H1 (cell line): ENCODE results near the gene TMEM209. TPM values are rescaled to one million over a fixed set of nuclear protein-coding genes. Genes with fewer than 3 reads are reported as not detected.
"Not testable (repeated sequence)": the region's sequence is repeated elsewhere in the genome, so short reads cannot be mapped to it uniquely, and the experiment has no call there.

ENCODE experiments used
- CTCF ChIA-PET: fragments of 300-600 bp; sonication (Branson Sonifier 250); formaldehyde crosslinking; loops from one replicate; lab custom pipeline; 2021; ENCODE audit not compliant: partially characterized antibody; lab: Charles Lee
- POLR2A ChIA-PET: fragments of 300-600 bp; sonication (Branson Sonifier 250); formaldehyde crosslinking; loops from one replicate; lab custom pipeline; 2021; ENCODE audit warnings: inconsistent platforms; ENCODE audit not compliant: partially characterized antibody; lab: Charles Lee
- DNase-seq, 2 experiments: peaks; one replicate each; pipeline versions ENCODE4 v3.0.0 to v3.0.0-alpha.2; 2010 to 2022; ENCODE audit warnings: low spot score in 2 of 2, low read depth in 1 of 2, mixed read lengths in 1 of 2
- FAIRE-seq: peaks from 2 replicates; lab custom pipeline; 2011; peaks lifted over from hg19 to GRCh38; lab: Jason Lieb, UNC
- H2AFZ ChIP-seq: 2 replicates; pipeline ENCODE4 v1.8.1; 2012; ENCODE audit warnings: low read length, inconsistent platforms
- H2AK5ac ChIP-seq: 2 replicates; pipeline ENCODE4 v1.6.1; 2013; ENCODE audit warnings: low read depth, low read length
- H2BK120ac ChIP-seq: replicated peaks from 2 replicates; pipeline ENCODE3; 2013; ENCODE audit warnings: low read depth, low read length, inconsistent platforms
- H2BK12ac ChIP-seq: 2 replicates; pipeline ENCODE4 v1.6.1; 2013; ENCODE audit warnings: low read depth, low read length
- H2BK15ac ChIP-seq: 2 replicates; pipeline ENCODE4 v1.6.1; 2013; ENCODE audit warnings: low read length
- H2BK20ac ChIP-seq: 2 replicates; pipeline ENCODE4 v1.6.1; 2013; ENCODE audit warnings: low read length
- H2BK5ac ChIP-seq: 2 replicates; pipeline ENCODE4 v1.6.1; 2013; ENCODE audit warnings: low read depth, low read length
- H3K14ac ChIP-seq: 2 replicates; pipeline ENCODE4 v1.6.1; 2013; ENCODE audit warnings: inconsistent platforms; ENCODE audit not compliant: insufficient read length
- H3K18ac ChIP-seq: 2 replicates; pipeline ENCODE4 v1.6.1; 2013; ENCODE audit warnings: low read length; ENCODE audit errors: extremely low read depth
- H3K23ac ChIP-seq: 2 replicates; pipeline ENCODE4 v1.6.1; 2013; ENCODE audit warnings: inconsistent platforms; ENCODE audit not compliant: insufficient read length
- H3K23me2 ChIP-seq: 2 replicates; pipeline ENCODE4 v1.6.1; 2013; ENCODE audit warnings: low read depth, low read length
- H3K27ac ChIP-seq: 2 replicates; pipeline ENCODE4 v1.6.1; 2011; ENCODE audit warnings: low read depth, low read length, inconsistent platforms
- H3K27me3 ChIP-seq, 4 experiments: replicated peaks in 1 of 4; 1 replicate in 1 of 4; 2 replicates in 3 of 4; pipeline versions ENCODE4 v1.6.1 to v1.8.1; 2011 to 2013; ENCODE audit warnings: low read length in 3 of 4, mild to moderate bottlenecking in 3 of 4, inconsistent platforms in 2 of 4, mixed read lengths in 2 of 4, moderate library complexity in 1 of 4; ENCODE audit not compliant: control insufficient read depth in 3 of 4, insufficient read depth in 3 of 4; ENCODE audit errors: extremely low read depth in 1 of 4
- H3K36me3 ChIP-seq, 4 experiments: 2 replicates each; pipeline versions ENCODE4 v1.6.1 to v1.8.1; 2011 to 2013; ENCODE audit warnings: mild to moderate bottlenecking in 4 of 4, low read length in 3 of 4, moderate library complexity in 2 of 4, control low read depth in 1 of 4, inconsistent platforms in 1 of 4; ENCODE audit not compliant: insufficient read depth in 4 of 4, control insufficient read depth in 2 of 4
- H3K4ac ChIP-seq: replicated peaks from 2 replicates; pipeline ENCODE3; 2013; ENCODE audit warnings: low read length, low read depth, mixed read lengths, inconsistent platforms; ENCODE audit not compliant: insufficient read length
- H3K4me1 ChIP-seq, 4 experiments: replicated peaks in 1 of 4; 1 replicate in 1 of 4; 2 replicates in 3 of 4; pipeline versions ENCODE4 v1.6.1 to v1.8.1; 2011 to 2013; ENCODE audit warnings: low read length in 3 of 4, inconsistent platforms in 2 of 4, mixed read lengths in 1 of 4; ENCODE audit not compliant: insufficient read depth in 4 of 4, control insufficient read depth in 3 of 4
- H3K4me2 ChIP-seq, 2 experiments: 2 replicates each; pipeline versions ENCODE4 v1.6.1 to v1.8.1; 2011 to 2013; ENCODE audit warnings: low read depth in 2 of 2, low read length in 2 of 2, control low read depth in 1 of 2, inconsistent platforms in 1 of 2, mild to moderate bottlenecking in 1 of 2; ENCODE audit not compliant: insufficient read depth in 1 of 2
- H3K4me3 ChIP-seq, 4 experiments: fragments of 200-600, 300-600 bp in 1 of 4; sonication (generic), shearing (Covaris generic), sonication (Bioruptor Twin) in 1 of 4; 2 replicates each; pipeline versions ENCODE4 v1.5.1 to v1.8.1; 2011 to 2016; ENCODE audit warnings: low read length in 4 of 4, low read depth in 3 of 4, control low read depth in 2 of 4, inconsistent platforms in 2 of 4, mild to moderate bottlenecking in 2 of 4, mixed read lengths in 1 of 4, moderate library complexity in 1 of 4; ENCODE audit not compliant: insufficient read depth in 2 of 4; ENCODE audit errors: extremely low read depth in 1 of 4
- H3K56ac ChIP-seq: replicated peaks from 2 replicates; pipeline ENCODE3; 2013; ENCODE audit warnings: low read depth, mild to moderate bottlenecking, mixed read lengths, low read length, inconsistent platforms; ENCODE audit not compliant: insufficient read length
- H3K79me1 ChIP-seq: 2 replicates; pipeline ENCODE4 v1.6.1; 2013; ENCODE audit warnings: low read depth, low read length, control low read depth
- H3K79me2 ChIP-seq, 2 experiments: 2 replicates each; pipeline versions ENCODE4 v1.6.1 to v1.8.1; 2012 to 2013; ENCODE audit warnings: low read length in 2 of 2, mild to moderate bottlenecking in 2 of 2, inconsistent platforms in 1 of 2; ENCODE audit not compliant: insufficient read depth in 2 of 2, control insufficient read depth in 1 of 2
- H3K9ac ChIP-seq, 4 experiments: replicated peaks in 1 of 4; 1 replicate in 1 of 4; 2 replicates in 3 of 4; pipeline versions ENCODE4 v1.6.1 to v1.8.1; 2011 to 2013; ENCODE audit warnings: low read depth in 3 of 4, low read length in 3 of 4, control low read depth in 2 of 4, mild to moderate bottlenecking in 2 of 4, moderate library complexity in 2 of 4, inconsistent platforms in 1 of 4; ENCODE audit errors: extremely low read depth in 1 of 4
- H3K9me3 ChIP-seq, 2 experiments: 2 replicates each; pipeline versions ENCODE4 v1.6.1 to v1.8.1; 2012 to 2013; ENCODE audit warnings: mild to moderate bottlenecking in 2 of 2, moderate library complexity in 2 of 2, control low read depth in 1 of 2, inconsistent platforms in 1 of 2, low read depth in 1 of 2, low read length in 1 of 2, mixed read lengths in 1 of 2; ENCODE audit not compliant: insufficient read depth in 2 of 2
- H4K20me1 ChIP-seq, 2 experiments: replicated peaks in 1 of 2; 2 replicates each; pipeline versions ENCODE3 to v1.8.1; 2011 to 2013; ENCODE audit warnings: inconsistent platforms in 2 of 2, low read length in 2 of 2, mild to moderate bottlenecking in 1 of 2; ENCODE audit not compliant: insufficient read depth in 2 of 2, control insufficient read depth in 1 of 2
- H4K5ac ChIP-seq: 2 replicates; pipeline ENCODE4 v1.6.1; 2013; ENCODE audit warnings: low read length, low read depth, mixed read lengths, inconsistent platforms; ENCODE audit not compliant: insufficient read length
- H4K8ac ChIP-seq: 2 replicates; pipeline ENCODE4 v1.8.0; 2013; ENCODE audit warnings: mild to moderate bottlenecking, moderate library complexity, low read length, inconsistent platforms; ENCODE audit not compliant: insufficient read depth; ENCODE audit errors: extremely low read depth
- H4K91ac ChIP-seq: replicated peaks from 2 replicates; pipeline ENCODE3; 2013; ENCODE audit warnings: low read length, mixed read lengths, inconsistent platforms; ENCODE audit not compliant: insufficient read length
- BACH1 ChIP-seq: IDR thresholded peaks from 2 replicates; pipeline ENCODE4 v1.6.1; 2012; ENCODE audit warnings: low read length, improper control_type of control experiment
- FOSL1 ChIP-seq: IDR thresholded peaks from 2 replicates; pipeline ENCODE4 v1.6.1; 2011; ENCODE audit warnings: mild to moderate bottlenecking, low read depth, low read length, moderate library complexity; ENCODE audit not compliant: insufficient read depth
- TBP ChIP-seq: IDR thresholded peaks from 2 replicates; pipeline ENCODE4 v1.6.1; 2011; ENCODE audit warnings: low read depth, low read length, improper control_type of control experiment
- WGBS, 2 experiments: shearing (Covaris generic) in 1 of 2; methylation state at CpG; one replicate each; pipeline versions ENCODE4 v1.1.6 to v1.1.7; 2013 to 2015; ENCODE audit warnings: low lambda C conversion rate in 2 of 2, mixed read lengths in 2 of 2, inconsistent platforms in 1 of 2, low coverage in 1 of 2, missing lambda C conversion rate in 1 of 2; ENCODE audit not compliant: insufficient replicate concordance in 2 of 2, insufficient coverage in 1 of 2, insufficient read length in 1 of 2; ENCODE audit errors: extremely low coverage in 1 of 2, missing lambda C conversion rate in 1 of 2; 5-methylcytosine and 5-hydroxymethylcytosine counted together
- polyA plus RNA-seq, 7 experiments: library from polyadenylated mRNA; depleted of rRNA in 3 of 7; stranded (reverse) in 5 of 7; unstranded in 2 of 7; fragments of >200 nt in 5 of 7; fragments of 200-250 nt in 2 of 7; gene quantifications; 1 replicate in 5 of 7; 2 replicates in 1 of 7; 4 replicates in 1 of 7; pipeline versions ENCODE4 v1.2.1 to v1.2.3, GENCODE V29; 2011 to 2013; ENCODE audit warnings: missing spikeins in 2 of 7, mixed read lengths in 2 of 7
- total RNA-seq: library from RNA; stranded (reverse); fragmentation: NEBNext Ultra II Directional; extraction: Animal tissue kit (Norgen Biotek cat#: 25700); gene quantifications from 2 replicates; pipeline ENCODE4 v1.2.1, GENCODE V29; 2021

Gene TMEM209
- total and polyA plus RNA-seq, 2 of the 8 experiments (the other 6 are each of a cell fraction or from before 2014, with no cell fraction given), result 28.5 to 30.5 TPM

GRCh38 chr7:130146693-130147405 lies 58.4 kb downstream of the TMEM209 start (continued):
- no peak for TF ChIP-seq BACH1
- no peak for TF ChIP-seq TBP
- no peak for TF ChIP-seq FOSL1

GRCh38 chr7:130146142-130146541 lies 59.1 kb downstream of the TMEM209 start:
- ChIA-PET CTCF (interaction anchor here (0.9 kb wide), 1 partner anchor 8 kb away, joined by 4 read pairs; no protein-coding TSS in a partner anchor), POLR2A (interaction anchor here (0.8 kb wide), 1 partner anchor 479 kb away, joined by 3 read pairs; no protein-coding TSS in a partner anchor)
- not testable (repeated sequence) for H2BK120ac ChIP-seq, H4K20me1 ChIP-seq, H4K5ac ChIP-seq, H3K14ac ChIP-seq, H3K18ac ChIP-seq, FAIRE-seq, H3K23me2 ChIP-seq, H3K4ac ChIP-seq, H2BK15ac ChIP-seq, H3K36me3 ChIP-seq, H2BK20ac ChIP-seq, H2AK5ac ChIP-seq, H3K9ac ChIP-seq, H4K8ac ChIP-seq, H3K9me3 ChIP-seq, H2BK12ac ChIP-seq, H3K27me3 ChIP-seq, H2BK5ac ChIP-seq, H3K27ac ChIP-seq, H3K23ac ChIP-seq, H3K4me2 ChIP-seq, DNase-seq, H3K79me1 ChIP-seq, H2AFZ ChIP-seq, H3K4me3 ChIP-seq, H3K79me2 ChIP-seq, H3K56ac ChIP-seq, H4K91ac ChIP-seq
- WGBS, 2 experiments, result no CpG with 5 or more reads among the region's 5 CpGs
- peaks cover 0 to 11% (median 8%) of the 10 kb centered on the region in 4 experiments; a peak in 6 of 7 replicates for H3K4me1 ChIP-seq
